ENCODE data around the gene SLC25A39. TPM values are rescaled to one million over a fixed set of nuclear protein-coding genes. Genes with fewer than 3 reads are reported as not detected.

SLC25A39 gene
- total and polyA plus RNA-seq, 2 of the 13 experiments (the other 11 are each of a cell fraction or from before 2014, with no cell fraction given), result 144 to 151 TPM

DNA sequence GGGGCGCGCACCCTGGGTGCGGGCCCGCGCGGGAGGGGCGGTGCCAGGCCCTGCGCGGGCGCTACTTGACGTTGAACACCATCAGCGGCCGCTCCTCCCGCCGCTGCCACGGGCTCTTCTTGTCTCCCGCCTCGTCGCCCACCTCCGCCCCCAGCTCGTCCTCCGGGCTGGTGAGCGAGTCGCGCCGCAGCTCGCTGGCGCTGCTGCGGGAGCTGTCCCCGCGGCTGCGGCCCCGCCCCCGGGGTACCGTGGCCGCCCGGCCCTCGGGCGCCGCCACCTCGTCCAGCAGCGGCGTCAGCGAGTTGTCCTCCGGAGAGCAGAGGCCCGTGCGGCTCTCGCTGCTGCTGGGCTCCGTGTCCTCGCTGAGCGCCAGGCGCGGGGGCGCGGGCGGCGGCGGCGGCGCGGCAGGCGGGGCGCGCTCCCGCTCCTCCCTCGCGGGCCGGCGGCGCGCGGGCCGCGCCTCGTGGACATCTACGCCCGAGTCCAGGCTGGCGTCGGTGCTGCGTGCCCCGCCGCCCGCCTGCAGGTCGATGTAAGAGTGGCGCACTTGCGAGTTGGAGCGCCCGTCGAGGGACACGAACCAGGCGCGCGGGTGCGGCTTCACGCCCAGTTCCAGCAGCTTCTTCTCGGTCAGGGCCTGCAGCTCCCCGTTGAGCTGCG is 29.2 kb upstream of the SLC25A39 start:
- intact Hi-C loops (cut with micrococcal nuclease; ENCODE audit: unreplicated experiment), result loop anchor here (10.0 kb wide), 1 partner anchor 171 kb away; no protein-coding TSS in a partner anchor
- POLR2A ChIA-PET, result interaction anchor here (1.1 to 4.8 kb wide), 3 partner anchors 9 to 22 kb away, joined by 5 to 24 read pairs (median 8); partner anchors contain the start of genes FAM171A2 and GRN
- CTCF ChIA-PET (ENCODE audit: low intra/inter-chr PET ratio, low total read pairs), result interaction anchor here (2.0 kb wide), 1 partner anchor 10 kb away, joined by 9 read pairs; the partner anchor contains the start of gene FAM171A2
- Histone ChIP-seq H3K4me1 (ENCODE audit: insufficient read depth, low read length) (peaks cover 8% of the 10 kb centered on the region), H3K27ac (ENCODE audit: extremely low read length, insufficient read depth, low read length) (no peak overlapping the region), H3K27me3 (ENCODE audit: control insufficient read depth in 1 of 2, insufficient read depth in 2 of 2, low read length in 2 of 2) (peaks cover 8 to 10% of the 10 kb centered on the region in 2 experiments; a peak in 3 of 5 replicates), H4K20me1 (ENCODE audit: insufficient read depth, low read length) (no peaks in the 10 kb centered on the region), H3K79me2 (ENCODE audit: insufficient read depth, low read length) (no peaks in the 10 kb centered on the region), H3K36me3 (replicated peaks in 1 of 2; ENCODE audit: control insufficient read depth in 1 of 2, insufficient read depth in 2 of 2, low read length in 2 of 2) (peaks cover 9 to 30% of the 10 kb centered on the region in 2 experiments), H3K4me3 (replicated peaks in 1 of 3; ENCODE audit: insufficient read depth in 1 of 3, low read depth in 2 of 3, low read length in 3 of 3) (no peak overlapping the region), H3K4me2 (ENCODE audit: low read depth, low read length) (no peak overlapping the region), H3K9me3 (ENCODE audit: low read length) (no peaks in the 10 kb centered on the region), H3K9ac (ENCODE audit: insufficient read depth, low read depth, low read length) (no peak overlapping the region), H2AFZ (ENCODE audit: low read length) (no peak overlapping the region)
- no TSS peak for BruUV-seq (replicated peaks)
- 95% methylated on average over 98 of the region's 98 CpGs for WGBS (ENCODE audit: low lambda C conversion rate)
- in situ Hi-C loops (cut with HindIII; ENCODE audit: extremely low pct_ligation_motif_present, low pct_unique_long_range_greater_than_20kb), result no loop called here
- DNase-seq (ENCODE audit: low spot score), result no peak
- no peak for FAIRE-seq
- TF ChIP-seq, protein P1, sequence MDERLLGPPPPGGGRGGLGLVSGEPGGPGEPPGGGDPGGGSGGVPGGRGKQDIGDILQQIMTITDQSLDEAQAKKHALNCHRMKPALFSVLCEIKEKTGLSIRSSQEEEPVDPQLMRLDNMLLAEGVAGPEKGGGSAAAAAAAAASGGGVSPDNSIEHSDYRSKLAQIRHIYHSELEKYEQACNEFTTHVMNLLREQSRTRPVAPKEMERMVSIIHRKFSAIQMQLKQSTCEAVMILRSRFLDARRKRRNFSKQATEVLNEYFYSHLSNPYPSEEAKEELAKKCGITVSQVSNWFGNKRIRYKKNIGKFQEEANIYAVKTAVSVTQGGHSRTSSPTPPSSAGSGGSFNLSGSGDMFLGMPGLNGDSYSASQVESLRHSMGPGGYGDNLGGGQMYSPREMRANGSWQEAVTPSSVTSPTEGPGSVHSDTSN (CRISPR knock-in tag; IDR thresholded peaks at IDR 0.05), result no peak
- no peak for TF ChIP-seq REL (CRISPR knock-in tag; conservative IDR thresholded peaks at IDR 0.05)
- TF ChIP-seq HNF4A (CRISPR knock-in tag; IDR thresholded peaks at IDR 0.05), result no peak
- no peak for TF ChIP-seq SNAPC2 (CRISPR knock-in tag; IDR thresholded peaks at IDR 0.05)
- TF ChIP-seq, protein P2, sequence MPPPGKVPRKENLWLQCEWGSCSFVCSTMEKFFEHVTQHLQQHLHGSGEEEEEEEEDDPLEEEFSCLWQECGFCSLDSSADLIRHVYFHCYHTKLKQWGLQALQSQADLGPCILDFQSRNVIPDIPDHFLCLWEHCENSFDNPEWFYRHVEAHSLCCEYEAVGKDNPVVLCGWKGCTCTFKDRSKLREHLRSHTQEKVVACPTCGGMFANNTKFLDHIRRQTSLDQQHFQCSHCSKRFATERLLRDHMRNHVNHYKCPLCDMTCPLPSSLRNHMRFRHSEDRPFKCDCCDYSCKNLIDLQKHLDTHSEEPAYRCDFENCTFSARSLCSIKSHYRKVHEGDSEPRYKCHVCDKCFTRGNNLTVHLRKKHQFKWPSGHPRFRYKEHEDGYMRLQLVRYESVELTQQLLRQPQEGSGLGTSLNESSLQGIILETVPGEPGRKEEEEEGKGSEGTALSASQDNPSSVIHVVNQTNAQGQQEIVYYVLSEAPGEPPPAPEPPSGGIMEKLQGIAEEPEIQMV (CRISPR knock-in tag; IDR thresholded peaks at IDR 0.05; ENCODE audit: low read depth), result no peak
- TF ChIP-seq KAT8 (CRISPR knock-in tag; IDR thresholded peaks at IDR 0.05), result no peak
- ATAC-seq, result no peak
